GM19372 (cell line): ENCODE data around the gene EMILIN2.

Source experiments
- ATAC-seq: cut with Tn5 transposase; IDR thresholded peaks from one replicate; pipeline ENCODE4 v1.9.1; 2021; ENCODE audit warnings: mild to moderate bottlenecking, low read depth, moderate library complexity; ENCODE audit not compliant: unreplicated experiment

The EMILIN2 gene

DNA sequence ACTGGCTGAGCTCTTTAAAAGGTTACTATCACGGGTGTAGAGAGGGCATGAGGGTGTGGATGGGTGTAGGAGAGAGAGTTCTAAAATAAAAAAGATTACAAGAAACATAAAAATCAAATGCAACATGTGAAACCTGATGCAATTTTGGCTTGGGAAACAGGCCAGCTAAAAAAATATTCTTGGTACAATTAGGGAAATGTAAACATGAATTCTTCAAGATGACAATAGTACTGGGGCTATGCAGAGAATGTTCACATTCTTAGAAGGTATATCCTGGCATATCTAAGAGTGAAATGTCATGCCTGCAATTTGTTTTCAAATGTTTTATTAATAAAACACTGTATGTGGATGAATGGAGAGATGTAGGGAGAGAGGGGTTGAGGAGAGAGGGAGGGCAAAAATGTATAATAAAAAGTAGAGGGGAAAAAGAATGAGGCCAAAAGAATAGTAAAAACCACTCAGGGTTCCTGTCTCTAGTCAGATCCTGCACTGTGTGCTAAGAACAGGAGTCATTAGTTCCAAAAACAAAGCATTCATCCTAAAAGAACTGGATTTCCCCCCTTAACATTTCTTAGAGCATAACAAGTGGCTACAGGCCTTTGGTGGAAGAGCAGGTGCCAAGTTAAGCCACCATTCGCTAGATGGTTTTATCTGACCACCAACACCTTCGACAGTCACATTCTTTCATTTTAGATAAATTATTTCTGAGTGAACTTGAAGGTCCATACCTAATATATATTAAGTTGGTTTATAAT, 88.8 kb downstream of the EMILIN2 start:
- no peak for ATAC-seq

DNA sequence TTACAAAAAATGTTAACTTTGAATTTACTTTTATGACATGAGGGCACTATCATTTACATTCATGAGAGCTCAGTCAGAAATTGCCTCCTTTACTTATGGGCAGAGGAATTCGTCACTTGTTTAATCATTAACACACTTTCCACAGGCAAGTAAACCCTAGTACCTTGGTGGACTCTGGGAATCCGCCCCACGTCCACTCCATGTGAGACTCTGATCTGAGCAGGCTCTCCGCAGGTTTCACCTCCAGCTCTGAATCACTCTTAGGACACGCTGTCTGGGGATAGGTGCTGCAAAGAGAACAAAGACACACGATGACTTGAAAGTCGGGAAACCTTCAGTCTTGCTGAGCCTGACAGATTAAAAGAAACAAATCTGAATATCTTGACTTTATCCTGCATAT, 92.5 kb downstream of the EMILIN2 start:
- no peak for ATAC-seq

DNA sequence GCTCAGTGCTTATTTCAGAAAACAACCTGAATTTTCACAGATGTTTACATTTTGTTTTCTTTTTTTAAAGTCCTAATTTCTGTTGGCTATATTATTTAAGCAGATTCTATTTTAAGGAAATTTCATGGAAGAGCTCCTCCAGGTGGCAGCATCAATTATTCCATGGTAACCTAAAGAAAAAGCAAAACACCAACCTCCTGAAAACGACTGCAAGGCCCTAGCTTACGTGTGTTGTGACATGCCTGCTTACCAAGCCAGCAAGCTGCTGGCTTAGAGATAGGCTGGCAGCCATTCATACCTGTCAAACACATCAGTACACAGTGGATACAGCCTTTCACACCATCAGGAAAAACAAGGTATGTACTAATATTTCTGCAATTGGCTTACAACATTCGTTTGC, 101.2 kb downstream of the EMILIN2 start:
- ATAC-seq = no peak

DNA sequence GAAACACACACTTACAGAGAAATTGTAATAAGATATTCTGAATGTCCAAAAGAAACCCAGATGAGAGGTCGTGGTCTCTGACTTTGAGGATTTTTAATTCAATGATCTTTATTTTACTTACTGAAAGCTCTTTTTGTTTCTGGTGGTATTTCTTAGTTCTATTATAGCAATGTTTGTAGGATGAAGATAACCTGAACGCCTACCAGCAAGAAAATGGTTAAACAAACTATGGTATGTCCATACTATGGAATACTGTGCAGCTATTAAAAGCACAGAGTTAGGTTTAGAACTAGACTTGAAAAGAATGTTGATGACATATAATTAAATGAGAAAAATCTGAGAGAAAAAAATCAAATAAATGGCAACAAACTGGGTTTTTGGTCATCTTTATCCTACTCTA, 105.8 kb downstream of the EMILIN2 start:
- no peak for ATAC-seq

DNA sequence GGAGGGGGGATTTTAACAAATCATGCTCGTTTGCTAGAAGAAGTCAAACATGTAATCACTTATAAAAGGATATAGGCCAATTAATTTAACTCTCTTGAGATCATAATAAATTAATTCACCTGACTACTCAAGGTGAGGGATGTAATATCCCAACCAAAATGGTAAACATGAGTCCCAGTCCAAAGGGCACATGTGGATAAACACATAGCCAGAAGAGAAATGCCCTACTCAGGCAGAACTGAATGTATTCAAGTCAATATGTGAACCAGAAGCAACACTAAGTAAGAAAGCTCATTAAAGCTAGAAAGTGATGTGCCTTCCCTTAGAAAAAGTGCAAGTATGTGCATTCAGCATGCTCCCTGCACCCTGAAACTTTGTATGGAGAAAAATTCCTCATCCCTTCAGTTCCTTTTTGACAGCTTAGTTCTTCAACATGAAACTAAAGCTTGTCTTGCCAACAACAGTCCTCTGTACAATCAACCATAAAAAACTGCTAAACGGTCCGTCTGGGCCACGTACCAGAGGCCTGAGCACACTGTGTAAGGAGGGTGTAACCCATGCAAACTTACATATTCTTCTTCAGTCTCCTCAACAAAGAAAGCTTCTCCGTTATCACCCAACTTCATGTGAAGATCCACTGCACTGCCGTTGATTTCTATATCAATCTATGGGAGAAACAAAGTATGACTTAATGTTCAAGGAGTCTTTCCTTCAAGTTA, 107.3 kb downstream of the EMILIN2 start:
- no peak for ATAC-seq

DNA sequence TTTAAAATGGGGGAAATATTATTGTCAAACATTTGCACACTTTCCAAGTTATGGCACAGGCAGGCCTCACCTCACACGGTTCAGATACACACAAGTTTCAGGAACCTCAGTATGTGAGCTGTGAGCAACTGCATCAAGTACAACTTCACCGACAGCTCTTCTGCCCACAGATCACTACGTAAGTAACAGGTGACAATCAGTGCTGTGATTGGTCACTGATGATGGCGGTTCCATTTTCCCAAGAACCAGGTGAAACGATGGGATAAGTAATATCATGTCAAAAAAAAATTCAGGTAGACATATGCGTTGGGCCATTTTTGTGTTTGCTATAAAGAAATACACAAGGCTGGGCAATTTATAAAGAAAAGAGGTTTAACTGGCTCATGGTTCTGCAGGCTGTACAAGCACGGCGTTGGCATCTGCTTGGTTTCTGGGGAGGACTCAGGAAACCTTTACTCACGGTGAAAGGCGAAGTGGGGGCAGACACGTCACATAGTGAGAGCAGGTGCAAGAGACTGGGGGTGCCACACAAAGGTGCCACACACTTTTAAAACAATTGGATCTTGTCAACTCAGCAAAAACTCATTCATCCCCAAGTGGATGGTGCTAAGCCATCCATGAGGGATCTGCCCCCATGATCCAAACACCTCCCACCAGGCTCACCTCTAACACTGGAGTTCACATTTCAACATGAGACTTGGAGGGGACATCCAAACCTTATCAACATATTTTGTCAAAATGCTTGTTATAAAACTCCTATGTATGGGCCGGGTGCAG, 108.3 kb downstream of the EMILIN2 start:
- ATAC-seq = no peak

DNA sequence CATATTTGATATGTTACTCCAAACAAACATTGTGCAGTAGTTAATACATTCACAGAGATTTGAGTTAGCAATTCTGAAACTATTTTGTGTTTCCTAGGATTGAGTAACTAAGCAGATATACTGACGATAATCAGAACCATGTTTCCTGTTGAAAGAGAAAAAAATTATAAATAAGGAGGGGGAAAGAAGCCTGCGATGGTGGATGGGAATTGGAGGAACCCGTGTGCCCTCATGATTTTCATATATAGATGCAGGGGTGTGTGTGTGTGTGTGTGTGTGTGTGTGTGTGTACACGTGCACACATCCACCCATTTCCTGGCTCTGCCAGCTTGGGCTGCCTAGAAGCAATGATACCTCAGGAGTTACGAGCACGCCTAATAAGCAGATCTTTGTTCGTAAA, 109.2 kb downstream of the EMILIN2 start:
- ATAC-seq = no peak

DNA sequence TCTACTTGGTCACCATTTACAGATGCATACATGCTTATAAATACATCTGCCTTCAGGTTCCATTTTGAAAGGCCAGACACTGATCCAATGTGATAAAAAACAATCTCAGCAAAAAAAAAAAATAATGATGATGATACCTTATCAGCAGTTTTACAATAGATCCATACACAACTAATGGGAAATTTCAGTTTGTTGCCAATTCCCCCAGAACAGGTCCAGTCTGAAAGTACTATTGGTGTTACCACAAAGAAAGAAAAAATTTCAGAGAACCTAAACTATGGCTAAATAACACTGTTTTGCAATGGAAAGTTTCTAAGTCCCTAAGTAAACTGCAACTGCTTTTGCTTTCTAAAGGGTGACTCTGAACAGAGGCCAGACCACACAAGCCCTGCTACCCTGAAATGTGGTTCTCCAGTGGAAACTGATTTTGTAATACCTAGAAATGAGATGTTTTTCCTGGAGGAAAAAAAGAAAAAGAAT, 112.1 kb downstream of the EMILIN2 start:
- ATAC-seq = peak; percentile 57

DNA sequence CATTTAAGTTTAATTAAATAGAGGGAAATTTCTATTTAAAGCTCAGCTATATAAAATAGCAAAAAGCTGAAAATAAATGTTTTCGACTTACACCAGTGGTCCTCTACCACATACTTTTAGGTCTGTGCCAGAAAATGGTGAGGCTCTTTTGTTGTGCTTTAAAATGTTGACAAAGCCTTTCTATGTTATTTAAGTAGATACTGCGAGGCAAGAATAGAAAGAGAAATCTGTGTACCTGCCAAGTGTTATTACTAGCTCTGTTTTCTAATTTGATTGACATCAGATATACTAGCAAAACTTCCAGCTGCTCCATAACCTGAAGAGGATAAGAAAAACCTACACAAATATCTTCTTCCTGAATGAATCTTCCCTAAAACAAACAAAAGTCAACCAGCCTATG, 112.5 kb downstream of the EMILIN2 start:
- no peak for ATAC-seq

DNA sequence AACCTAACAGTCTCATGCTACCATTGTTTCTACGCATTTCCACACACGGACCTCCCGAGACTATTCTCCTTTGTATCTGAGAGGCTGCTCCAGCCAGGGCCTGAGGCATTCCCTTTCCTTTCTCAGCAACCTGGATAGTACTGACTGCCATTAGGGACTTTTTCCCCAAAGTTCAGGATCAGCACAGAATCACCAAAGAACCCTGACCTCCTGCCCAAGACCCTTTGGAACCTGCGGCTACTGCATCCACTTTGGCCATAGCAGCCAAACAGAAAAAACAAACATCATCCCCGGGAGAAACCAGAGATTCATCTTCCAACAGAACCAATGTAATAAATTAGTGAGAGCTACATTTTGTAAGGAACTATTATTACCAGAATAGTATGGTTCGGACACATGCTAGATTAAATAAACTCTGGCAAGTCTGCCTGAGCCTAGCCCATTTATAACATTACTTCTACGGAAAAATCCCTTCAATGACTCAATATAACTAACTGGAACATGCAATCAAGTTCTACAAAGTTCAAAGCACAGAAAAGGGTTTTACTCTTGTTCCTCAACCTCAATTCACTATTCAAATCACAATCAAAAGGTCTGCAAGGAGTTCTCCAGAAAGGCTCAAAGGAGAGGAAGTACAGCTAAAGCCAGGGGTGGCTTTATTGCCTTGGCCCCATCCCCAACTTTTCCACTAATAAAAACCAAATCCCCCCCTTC, 114.3 kb downstream of the EMILIN2 start:
- no peak for ATAC-seq

DNA sequence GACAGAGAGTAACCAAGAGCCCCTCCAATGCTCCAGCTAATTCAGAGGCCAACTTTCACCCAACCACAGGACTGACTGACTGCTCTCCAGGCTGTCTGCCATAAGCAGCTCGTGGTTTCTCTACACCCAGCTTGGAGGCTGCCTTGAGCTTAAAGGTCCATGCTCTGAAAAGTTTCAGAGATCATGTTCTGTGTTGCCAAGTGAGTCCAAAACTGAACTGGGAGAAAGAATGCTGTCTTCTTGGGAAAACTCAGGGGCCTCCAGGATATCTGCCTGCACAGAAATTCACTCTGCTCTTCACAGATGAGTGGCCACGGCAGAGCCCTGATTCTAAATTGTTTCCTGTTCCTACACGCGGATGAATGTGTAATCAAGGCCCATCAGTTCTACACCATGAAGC, 115.0 kb downstream of the EMILIN2 start:
- ATAC-seq = no peak

DNA sequence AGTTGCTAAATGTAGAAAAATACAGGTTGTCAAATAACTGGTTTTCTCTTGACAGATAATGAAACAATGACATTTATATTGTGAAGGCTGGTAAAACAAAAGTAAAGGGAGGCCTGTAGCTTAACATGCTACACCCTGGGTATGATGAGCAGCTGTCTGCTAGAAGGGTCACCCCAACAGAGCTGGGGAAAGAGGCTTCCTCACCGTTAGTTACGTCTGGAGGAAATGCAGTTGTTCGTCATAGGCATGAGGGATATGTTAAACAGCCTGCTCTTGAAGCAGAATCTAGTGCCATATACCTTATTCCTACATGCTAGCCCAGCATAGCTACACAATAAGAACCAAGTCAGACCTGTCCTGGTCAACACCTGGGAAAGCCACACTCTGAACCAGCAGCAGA, 116.2 kb downstream of the EMILIN2 start:
- no peak for ATAC-seq

DNA sequence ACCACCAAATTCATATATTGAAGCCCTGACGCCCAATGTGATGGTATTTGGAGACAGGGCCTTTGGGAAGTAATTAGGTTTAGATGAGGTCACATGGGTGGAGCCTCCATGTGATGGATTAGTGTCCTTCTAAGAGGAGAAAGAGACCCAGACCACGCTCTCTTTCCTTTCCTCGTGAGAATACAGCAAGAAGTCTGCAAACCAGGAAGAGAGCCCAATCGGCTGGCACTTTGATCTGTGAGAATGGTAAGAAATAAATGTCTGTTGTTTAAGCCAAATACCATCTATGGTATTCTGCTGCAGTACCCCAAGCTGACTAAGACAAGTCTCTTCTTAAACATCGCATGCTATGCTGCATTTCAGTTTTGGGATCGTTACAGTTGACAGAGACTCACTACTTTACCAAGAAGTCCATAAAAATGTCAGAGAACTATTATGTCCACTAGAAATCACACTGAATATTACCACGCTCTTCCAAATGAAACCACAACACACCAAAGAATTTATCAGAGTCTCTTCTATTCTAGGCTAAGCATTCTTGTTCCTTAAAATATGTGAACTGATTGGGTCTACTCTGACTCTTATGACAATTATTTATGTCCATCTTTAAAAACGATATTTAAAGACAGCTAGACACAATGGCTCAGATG, 117.7 kb downstream of the EMILIN2 start:
- ATAC-seq = no peak
